HepG2 (cell line): Measurements from ENCODE around the gene GMEB2. TPM values are rescaled to one million over a fixed set of nuclear protein-coding genes. Genes with fewer than 3 reads are reported as not detected.
A peak's percentile ranks its signal among the peaks of the same experiment; 100 is the strongest.

ENCODE experiments used
- AGO2 ChIP-seq: fragments of 200-400 bp; formaldehyde crosslinking; optimal IDR thresholded peaks from 2 replicates; pipeline ENCODE3; 2017; ENCODE audit warnings: mild to moderate bottlenecking, low read depth, low read length, moderate library complexity
- ELK4 ChIP-seq: sonication (generic); formaldehyde crosslinking; IDR thresholded peaks from 2 replicates; pipeline ENCODE4 v1.9.0; 2021; ENCODE audit warnings: missing genetic modification reagents, borderline replicate concordance
- FOXM1 ChIP-seq: sonication (generic); formaldehyde crosslinking; IDR thresholded peaks from 2 replicates; pipeline ENCODE4 v1.5.0; 2020; ENCODE audit warnings: missing genetic modification reagents
- HMG20A ChIP-seq: IDR thresholded peaks from 2 replicates; pipeline ENCODE4 v1.6.1; 2016; ENCODE audit warnings: borderline replicate concordance
- IKZF4 ChIP-seq: sonication (generic); formaldehyde crosslinking; IDR thresholded peaks from 2 replicates; pipeline ENCODE4 v1.5.1; 2020; ENCODE audit warnings: borderline replicate concordance, mild to moderate bottlenecking, low read depth, missing genetic modification reagents; ENCODE audit errors: not compliant biosample characterization
- JUNB ChIP-seq: sonication (generic); formaldehyde crosslinking; IDR thresholded peaks from 2 replicates; pipeline ENCODE4 v1.8.0; 2022; ENCODE audit warnings: missing genetic modification reagents, mild to moderate bottlenecking, borderline replicate concordance
- LBX2 ChIP-seq: sonication (generic); formaldehyde crosslinking; IDR thresholded peaks from 2 replicates; pipeline ENCODE4 v1.5.0; 2020; ENCODE audit warnings: missing genetic modification reagents, mild to moderate bottlenecking, borderline replicate concordance
- LRRFIP1 ChIP-seq: sonication (generic); formaldehyde crosslinking; conservative IDR thresholded peaks from 2 replicates; pipeline ENCODE4 v1.4.0; 2020; ENCODE audit warnings: missing genetic modification reagents
- NBN ChIP-seq: fragments of 450-650 bp; conservative IDR thresholded peaks from 2 replicates; pipeline ENCODE4 v1.6.1; 2017
- RCOR2 ChIP-seq: IDR thresholded peaks from 2 replicates; pipeline ENCODE4 v1.6.1; 2016; ENCODE audit warnings: missing biosample characterization, missing genetic modification reagents
- RORA ChIP-seq: sonication (generic); formaldehyde crosslinking; IDR thresholded peaks from 2 replicates; pipeline ENCODE4 v1.5.0; 2020; ENCODE audit warnings: mild to moderate bottlenecking, missing genetic modification reagents, moderate library complexity
- SIN3B ChIP-seq: fragments of 150-350 bp; IDR thresholded peaks from 2 replicates; pipeline ENCODE4 v1.6.1; 2014; ENCODE audit warnings: low read length
- SIX1 ChIP-seq: sonication (generic); formaldehyde crosslinking; IDR thresholded peaks from 2 replicates; pipeline ENCODE4 v1.4.0; 2020; ENCODE audit warnings: missing genetic modification reagents, borderline replicate concordance
- TMF1 ChIP-seq: sonication (generic); formaldehyde crosslinking; IDR thresholded peaks from 2 replicates; pipeline ENCODE4 v1.8.1; 2022; ENCODE audit warnings: low read depth, missing genetic modification reagents
- ZBTB34 ChIP-seq: sonication (generic); formaldehyde crosslinking; IDR thresholded peaks from 2 replicates; pipeline ENCODE4 v1.8.0; 2022; ENCODE audit warnings: mild to moderate bottlenecking, missing genetic modification reagents
- ZNF256 ChIP-seq: sonication (generic); formaldehyde crosslinking; conservative IDR thresholded peaks from 2 replicates; pipeline ENCODE4 v1.4.0; 2020; ENCODE audit warnings: missing genetic modification reagents
- ZNF34 ChIP-seq: sonication (generic); formaldehyde crosslinking; IDR thresholded peaks from 2 replicates; pipeline ENCODE4 v1.4.0; 2020; ENCODE audit warnings: mild to moderate bottlenecking, missing genetic modification reagents, borderline replicate concordance
- ZNF552 ChIP-seq: sonication (generic); formaldehyde crosslinking; IDR thresholded peaks from 2 replicates; pipeline ENCODE4 v1.9.0; 2022; ENCODE audit warnings: missing genetic modification reagents, mild to moderate bottlenecking, borderline replicate concordance
- ZNF570 ChIP-seq: sonication (generic); formaldehyde crosslinking; IDR thresholded peaks from 2 replicates; pipeline ENCODE4 v1.4.0; 2020; ENCODE audit warnings: mild to moderate bottlenecking, missing genetic modification reagents, borderline replicate concordance
- ZNF780A ChIP-seq: sonication (generic); formaldehyde crosslinking; IDR thresholded peaks from 2 replicates; pipeline ENCODE4 v1.8.0; 2022; ENCODE audit warnings: mild to moderate bottlenecking, missing genetic modification reagents, moderate library complexity
- polyA plus RNA-seq, 8 experiments: library from polyadenylated mRNA; depleted of rRNA in 3 of 8; stranded (reverse) in 7 of 8; unstranded in 1 of 8; fragments of >200 nt; fragmentation: Illumina TruSeq in 4 of 8; extraction: Trizol in 4 of 8; gene quantifications; 2 replicates each; pipeline versions ENCODE4 v1.2.1 to v1.2.3, GENCODE V29; 2011 to 2016; ENCODE audit warnings: low read depth in 4 of 8, missing spikeins in 1 of 8, mixed read lengths in 1 of 8; ENCODE audit not compliant: insufficient read depth in 1 of 8
- total RNA-seq, 5 experiments: library from RNA; depleted of rRNA; stranded (reverse); fragments of >200 nt; fragmentation: Illumina TruSeq; extraction: Trizol; gene quantifications; 2 replicates each; pipeline ENCODE4 v1.2.3, GENCODE V29; 2016; ENCODE audit warnings: low read depth in 1 of 5
- TF ChIP-seq, protein P1 (sequence below): sonication (generic); formaldehyde crosslinking; conservative IDR thresholded peaks from 2 replicates; pipeline ENCODE4 v1.4.0; 2020; ENCODE audit warnings: missing genetic modification reagents
- TF ChIP-seq, protein P2 (sequence below): IDR thresholded peaks from 2 replicates; pipeline ENCODE4 v1.6.1; 2016; ENCODE audit warnings: low read depth

GMEB2 gene
- total and polyA plus RNA-seq, 2 of the 13 experiments (the other 11 are each of a cell fraction or from before 2014, with no cell fraction given) = 10.6 to 12.4 TPM

GRCh38 chr20:63627129-63627750, 339 bp upstream of the GMEB2 start (continued):
- TF ChIP-seq ZBTB34 (CRISPR knock-in tag) = peak; percentile 69; the same call in 1 of the 2 replicates
- TF ChIP-seq AGO2 = peak; percentile 96
- peak; percentile 95 for TF ChIP-seq ZNF780A (CRISPR knock-in tag)
- no peak for TF ChIP-seq NBN
- no peak for TF ChIP-seq RORA
- TF ChIP-seq ZNF570 (CRISPR knock-in tag) = peak; percentile 88; the same call in 1 of the 2 replicates
- TF ChIP-seq ELK4 (CRISPR knock-in tag) = peak; percentile 85; the same call in 1 of the 2 replicates
- TF ChIP-seq RCOR2 (CRISPR knock-in tag) = no peak
- TF ChIP-seq JUNB = no peak
- no peak for TF ChIP-seq LRRFIP1
- TF ChIP-seq SIX1 (CRISPR knock-in tag) = peak; percentile 62; the same call in 1 of the 2 replicates
- peak; percentile 61; the same call in 1 of the 2 replicates for TF ChIP-seq ZNF552
- peak; percentile 97 for TF ChIP-seq LBX2 (CRISPR knock-in tag)
- TF ChIP-seq, protein P1, sequence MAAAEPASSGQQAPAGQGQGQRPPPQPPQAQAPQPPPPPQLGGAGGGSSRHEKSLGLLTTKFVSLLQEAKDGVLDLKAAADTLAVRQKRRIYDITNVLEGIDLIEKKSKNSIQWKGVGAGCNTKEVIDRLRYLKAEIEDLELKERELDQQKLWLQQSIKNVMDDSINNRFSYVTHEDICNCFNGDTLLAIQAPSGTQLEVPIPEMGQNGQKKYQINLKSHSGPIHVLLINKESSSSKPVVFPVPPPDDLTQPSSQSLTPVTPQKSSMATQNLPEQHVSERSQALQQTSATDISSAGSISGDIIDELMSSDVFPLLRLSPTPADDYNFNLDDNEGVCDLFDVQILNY = peak; percentile 17
- TF ChIP-seq FOXM1 (CRISPR knock-in tag) = peak; percentile 30; the same call in 1 of the 2 replicates
- TF ChIP-seq IKZF4 = peak; percentile 98
- TF ChIP-seq HMG20A (CRISPR knock-in tag) = 0 out of 2 replicates have a peak, but pooled peaks have one; percentile 17
- peak; percentile 97 for TF ChIP-seq ZNF256
- TF ChIP-seq ZNF34 (CRISPR knock-in tag) = 0 out of 2 replicates have a peak, but pooled peaks have one; percentile 83
- TF ChIP-seq TMF1 (CRISPR knock-in tag) = 0 out of 2 replicates have a peak, but pooled peaks have one; percentile 90
- TF ChIP-seq, protein P2, sequence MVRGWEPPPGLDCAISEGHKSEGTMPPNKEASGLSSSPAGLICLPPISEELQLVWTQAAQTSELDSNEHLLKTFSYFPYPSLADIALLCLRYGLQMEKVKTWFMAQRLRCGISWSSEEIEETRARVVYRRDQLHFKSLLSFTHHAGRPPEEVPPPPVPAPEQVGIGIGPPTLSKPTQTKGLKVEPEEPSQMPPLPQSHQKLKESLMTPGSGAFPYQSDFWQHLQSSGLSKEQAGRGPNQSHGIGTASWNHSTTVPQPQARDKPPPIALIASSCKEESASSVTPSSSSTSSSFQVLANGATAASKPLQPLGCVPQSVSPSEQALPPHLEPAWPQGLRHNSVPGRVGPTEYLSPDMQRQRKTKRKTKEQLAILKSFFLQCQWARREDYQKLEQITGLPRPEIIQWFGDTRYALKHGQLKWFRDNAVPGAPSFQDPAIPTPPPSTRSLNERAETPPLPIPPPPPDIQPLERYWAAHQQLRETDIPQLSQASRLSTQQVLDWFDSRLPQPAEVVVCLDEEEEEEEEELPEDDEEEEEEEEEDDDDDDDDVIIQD = peak; percentile 25; the same call in 1 of the 2 replicates
- no peak for TF ChIP-seq SIN3B
